GM12878 (cell line): ENCODE measurements around the gene NARF. TPM values are rescaled to one million over a fixed set of nuclear protein-coding genes. Genes with fewer than 3 reads are reported as not detected.

Experiments
- ATAC-seq: fragments of 200-7000 bp; cut with Tn5 transposase; 3 replicates; pipeline ENCODE4 v1.9.1; 2020; ENCODE audit warnings: mild to moderate bottlenecking, moderate library complexity
- BruUV-seq: library from RNA; stranded (reverse); fragments of 400-500 nt; replicated peaks from 2 replicates; lab custom pipeline; 2021; lab: Mats Ljungman, UMichigan
- CTCF ChIA-PET: fragments of 300-600 bp; sonication (Branson Sonifier 250); formaldehyde crosslinking; extraction: SDS; loops from one replicate; lab custom pipeline; 2021; ENCODE audit warnings: inconsistent platforms; lab: Yijun Ruan, JAX
- POLR2A ChIA-PET: fragments of 350-600 bp; formaldehyde crosslinking; extraction: SDS; loops from one replicate; lab custom pipeline; 2021; ENCODE audit warnings: inconsistent platforms; lab: Charles Lee
- RAD21 ChIA-PET: fragments of 300-600 bp; sonication (Branson Sonifier 250); formaldehyde crosslinking; loops from one replicate; lab custom pipeline; 2023; ENCODE audit warnings: antibody characterized with exemption; ENCODE audit not compliant: unreplicated experiment; lab: Charles Lee
- SMC1A ChIA-PET: fragments of 300-600 bp; sonication (Branson Sonifier 250); formaldehyde crosslinking; loops from one replicate; lab custom pipeline; 2023; ENCODE audit not compliant: unreplicated experiment, uncharacterized antibody; lab: Charles Lee
- DNase-seq: peaks from one replicate; pipeline ENCODE4 v3.0.0-alpha.2; 2011; ENCODE audit warnings: low read depth, low spot score
- FAIRE-seq: peaks from 3 replicates; lab custom pipeline; 2011; peaks lifted over from hg19 to GRCh38; lab: Jason Lieb, UNC
- H2AFZ ChIP-seq: 2 replicates; pipeline ENCODE4 v1.6.0; 2011; ENCODE audit warnings: low read depth, low read length, control low read depth; ENCODE audit not compliant: control insufficient read depth
- H3K27ac ChIP-seq: 2 replicates; pipeline ENCODE4 v1.5.1; 2011; ENCODE audit warnings: control low read depth; ENCODE audit not compliant: control insufficient read depth, insufficient read depth
- H3K27me3 ChIP-seq, 2 experiments: replicated peaks in 1 of 2; 2 replicates each; pipeline versions ENCODE4 v1.6.0 to v1.6.1; 2011; ENCODE audit warnings: low read length in 1 of 2; ENCODE audit not compliant: control insufficient read depth in 2 of 2, insufficient read depth in 2 of 2
- H3K36me3 ChIP-seq, 2 experiments: 2 replicates each; pipeline ENCODE4 v1.5.1; 2011; ENCODE audit warnings: low read length in 1 of 2; ENCODE audit not compliant: control insufficient read depth in 2 of 2, insufficient read depth in 2 of 2
- H3K4me1 ChIP-seq: 2 replicates; pipeline ENCODE4 v1.6.1; 2011; ENCODE audit warnings: mild to moderate bottlenecking, low read length, moderate library complexity, mixed read lengths; ENCODE audit not compliant: control insufficient read depth, insufficient read depth
- H3K4me2 ChIP-seq: 2 replicates; pipeline ENCODE4 v1.6.0; 2011; ENCODE audit warnings: control low read depth; ENCODE audit not compliant: control insufficient read depth, insufficient read depth
- H3K4me3 ChIP-seq: fragments of 200-600 bp; sonication (generic); 2 replicates; pipeline ENCODE4 v1.5.1; 2016
- H3K79me2 ChIP-seq: 2 replicates; pipeline ENCODE4 v1.6.0; 2011; ENCODE audit warnings: low read length; ENCODE audit not compliant: control insufficient read depth, insufficient read depth
- H3K9ac ChIP-seq: 2 replicates; pipeline ENCODE4 v1.8.0; 2011; ENCODE audit warnings: low read length, control low read depth, mixed read lengths; ENCODE audit not compliant: control insufficient read depth, insufficient read depth
- H3K9me3 ChIP-seq: replicated peaks from 3 replicates; pipeline ENCODE4 v1.5.1; 2011; ENCODE audit warnings: mild to moderate bottlenecking, low read length; ENCODE audit not compliant: control insufficient read depth, insufficient read depth
- H4K20me1 ChIP-seq: 2 replicates; pipeline ENCODE4 v1.6.0; 2011; ENCODE audit not compliant: control insufficient read depth, insufficient read depth
- BRCA1 ChIP-seq: IDR thresholded peaks from 2 replicates; pipeline ENCODE4 v1.6.1; 2011; ENCODE audit warnings: low read depth, low read length, improper control_type of control experiment
- CEBPB ChIP-seq, 2 experiments: fragments of 150-350 bp in 1 of 2; IDR thresholded peaks; 2 replicates each; pipeline ENCODE4 v1.6.1; 2012 to 2014; ENCODE audit warnings: low read depth in 2 of 2, low read length in 2 of 2, borderline replicate concordance in 1 of 2, inconsistent platforms in 1 of 2
- GATAD2B ChIP-seq: fragments of 450-650 bp; conservative IDR thresholded peaks from 2 replicates; pipeline ENCODE4 v1.6.1; 2017; ENCODE audit warnings: low read depth, mild to moderate bottlenecking, moderate library complexity
- POLR2AphosphoS5 ChIP-seq: IDR thresholded peaks from 2 replicates; pipeline ENCODE4 v1.6.1; 2011; ENCODE audit warnings: mild to moderate bottlenecking, low read length, inconsistent platforms
- RFX5 ChIP-seq: IDR thresholded peaks from 2 replicates; pipeline ENCODE4 v1.6.1; 2011; ENCODE audit warnings: low read depth, low read length, improper control_type of control experiment
- RUNX3 ChIP-seq: IDR thresholded peaks from 2 replicates; pipeline ENCODE4 v1.6.1; 2012; ENCODE audit warnings: low read length, inconsistent platforms
- SP1 ChIP-seq: IDR thresholded peaks from one replicate; pipeline ENCODE4 v1.6.1; 2011; ENCODE audit warnings: low read depth, low read length
- ZZZ3 ChIP-seq: IDR thresholded peaks from 2 replicates; pipeline ENCODE4 v1.6.1; 2011; ENCODE audit warnings: low read depth; ENCODE audit not compliant: control insufficient read depth, insufficient read length
- WGBS: methylation state at CpG from one replicate; pipeline ENCODE4 v1.1.6; 2016; ENCODE audit warnings: low lambda C conversion rate; ENCODE audit not compliant: insufficient replicate concordance, insufficient coverage; ENCODE audit errors: missing lambda C conversion rate; 5-methylcytosine and 5-hydroxymethylcytosine counted together
- in situ Hi-C: fragments of 300-500 bp; cut with MboI; formaldehyde crosslinking; loops from 9 replicates; pipeline ENCODE4 v1.14.3; 2018; ENCODE audit warnings: mixed read lengths
- intact Hi-C: fragments of 100-400 bp; cut with micrococcal nuclease; formaldehyde crosslinking; loops from one replicate; pipeline ENCODE4 v1.14.2; 2022; ENCODE audit not compliant: unreplicated experiment
- polyA plus RNA-seq, 11 experiments: library from polyadenylated mRNA; depleted of rRNA in 4 of 11; unstranded in 6 of 11; stranded (reverse) in 5 of 11; fragments of >200 nt; fragmentation: Nextera tagmentation in 4 of 11; fragmentation: Illumina TruSeq in 1 of 11; extraction: Ambion mirVana in 4 of 11; extraction: Trizol in 1 of 11; gene quantifications; 1 replicate in 1 of 11; 2 replicates in 10 of 11; pipeline versions ENCODE4 v1.2.1 to v1.2.3, GENCODE V29; 2011 to 2016; ENCODE audit warnings: inconsistent platforms in 2 of 11, missing spikeins in 2 of 11, low read depth in 1 of 11
- total RNA-seq, 4 experiments: library from RNA; depleted of rRNA in 3 of 4; stranded (reverse); fragments of >200 nt in 3 of 4; fragmentation: Illumina TruSeq in 1 of 4; extraction: Trizol in 1 of 4; gene quantifications; 2 replicates each; pipeline versions ENCODE4 v1.2.1 to v1.2.3, GENCODE V29; 2013 to 2021
- TF ChIP-seq, protein P1 (sequence below): fragments of 450-650 bp; IDR thresholded peaks from 2 replicates; pipeline ENCODE4 v1.6.1; 2017; ENCODE audit warnings: mild to moderate bottlenecking, moderate library complexity
- TF ChIP-seq, protein P2 (sequence below): fragments of 450-650 bp; IDR thresholded peaks from 2 replicates; pipeline ENCODE4 v1.6.1; 2017; ENCODE audit warnings: mild to moderate bottlenecking, moderate library complexity

Gene NARF
- total and polyA plus RNA-seq, 10 of the 15 experiments (the other 5 are each of a cell fraction or from before 2014, with no cell fraction given) = 16.7 to 126 (median 47.5) TPM

DNA sequence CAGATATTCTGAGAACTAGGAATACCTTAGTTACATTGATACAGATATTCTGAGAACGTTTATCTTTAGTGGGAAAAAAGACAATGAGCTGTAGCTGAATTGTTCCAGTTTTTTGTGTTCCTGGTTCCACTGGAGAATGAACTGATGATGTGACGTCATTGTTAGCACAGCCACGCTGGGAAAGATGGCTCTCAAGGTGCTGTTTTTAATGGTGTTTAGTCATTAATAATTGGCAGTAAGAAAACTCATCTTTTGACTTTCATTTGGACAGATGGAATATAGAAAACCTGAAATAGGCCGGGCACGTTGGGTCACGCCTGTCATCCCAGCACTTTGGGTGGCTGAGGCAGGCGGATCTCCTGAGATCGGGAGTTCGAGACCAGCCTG is 71.4 kb downstream of the NARF start:
- Histone ChIP-seq H2AFZ (no peak overlapping the region), H3K79me2 (peaks cover 87% of the 10 kb centered on the region), H3K4me2 (no peak overlapping the region), H3K9ac (no peak overlapping the region), H3K36me3 (peaks cover 0 to 6% of the 10 kb centered on the region in 2 experiments; a peak in 2 of 4 replicates), H3K27ac (no peak overlapping the region), H3K9me3 (no peaks in the 10 kb centered on the region), H4K20me1 (peaks cover 10% of the 10 kb centered on the region), H3K4me3 (no peak overlapping the region), H3K4me1 (peaks cover 22% of the 10 kb centered on the region), H3K27me3 (no peaks in the 10 kb centered on the region)
- RAD21 ChIA-PET = interaction anchor here (0.7 to 2.1 kb wide), 5 partner anchors 10 to 508 kb away, joined by 3 to 5 read pairs (median 4); partner anchors contain the start of gene FOXK2
- in situ Hi-C loops (no loop called here), intact Hi-C loops (no loop called here)
- WGBS = 84% methylated on average over 9 of the region's 9 CpGs
- BruUV-seq = no TSS peak
- DNase-seq (no peak), ATAC-seq (no peak), FAIRE-seq (no peak)
- SMC1A ChIA-PET = interaction anchor here (1.0 to 2.3 kb wide), 6 partner anchors 9 to 31 kb away, joined by 3 to 9 read pairs (median 4); no protein-coding TSS in a partner anchor
- POLR2A ChIA-PET = interaction anchor here (0.6 to 1.4 kb wide), 5 partner anchors 10 to 668 kb away, joined by 3 to 7 read pairs (median 4); partner anchors contain the start of gene FOXK2
- CTCF ChIA-PET = interaction anchor here (0.8 to 2.7 kb wide), 8 partner anchors 9 to 111 kb away, joined by 3 to 10 read pairs (median 4); no protein-coding TSS in a partner anchor
- TF ChIP-seq POLR2AphosphoS5 (no peak), RUNX3 (no peak), CEBPB (IDR thresholded peaks at IDR 0.05; ENCODE audit: borderline replicate concordance in 1 of 2, low read depth in 2 of 2, low read length in 2 of 2) (no peak), RFX5 (no peak), SP1 (no peak), ZZZ3 (no peak), GATAD2B (no peak), BRCA1 (no peak)
- TF ChIP-seq, protein P1, sequence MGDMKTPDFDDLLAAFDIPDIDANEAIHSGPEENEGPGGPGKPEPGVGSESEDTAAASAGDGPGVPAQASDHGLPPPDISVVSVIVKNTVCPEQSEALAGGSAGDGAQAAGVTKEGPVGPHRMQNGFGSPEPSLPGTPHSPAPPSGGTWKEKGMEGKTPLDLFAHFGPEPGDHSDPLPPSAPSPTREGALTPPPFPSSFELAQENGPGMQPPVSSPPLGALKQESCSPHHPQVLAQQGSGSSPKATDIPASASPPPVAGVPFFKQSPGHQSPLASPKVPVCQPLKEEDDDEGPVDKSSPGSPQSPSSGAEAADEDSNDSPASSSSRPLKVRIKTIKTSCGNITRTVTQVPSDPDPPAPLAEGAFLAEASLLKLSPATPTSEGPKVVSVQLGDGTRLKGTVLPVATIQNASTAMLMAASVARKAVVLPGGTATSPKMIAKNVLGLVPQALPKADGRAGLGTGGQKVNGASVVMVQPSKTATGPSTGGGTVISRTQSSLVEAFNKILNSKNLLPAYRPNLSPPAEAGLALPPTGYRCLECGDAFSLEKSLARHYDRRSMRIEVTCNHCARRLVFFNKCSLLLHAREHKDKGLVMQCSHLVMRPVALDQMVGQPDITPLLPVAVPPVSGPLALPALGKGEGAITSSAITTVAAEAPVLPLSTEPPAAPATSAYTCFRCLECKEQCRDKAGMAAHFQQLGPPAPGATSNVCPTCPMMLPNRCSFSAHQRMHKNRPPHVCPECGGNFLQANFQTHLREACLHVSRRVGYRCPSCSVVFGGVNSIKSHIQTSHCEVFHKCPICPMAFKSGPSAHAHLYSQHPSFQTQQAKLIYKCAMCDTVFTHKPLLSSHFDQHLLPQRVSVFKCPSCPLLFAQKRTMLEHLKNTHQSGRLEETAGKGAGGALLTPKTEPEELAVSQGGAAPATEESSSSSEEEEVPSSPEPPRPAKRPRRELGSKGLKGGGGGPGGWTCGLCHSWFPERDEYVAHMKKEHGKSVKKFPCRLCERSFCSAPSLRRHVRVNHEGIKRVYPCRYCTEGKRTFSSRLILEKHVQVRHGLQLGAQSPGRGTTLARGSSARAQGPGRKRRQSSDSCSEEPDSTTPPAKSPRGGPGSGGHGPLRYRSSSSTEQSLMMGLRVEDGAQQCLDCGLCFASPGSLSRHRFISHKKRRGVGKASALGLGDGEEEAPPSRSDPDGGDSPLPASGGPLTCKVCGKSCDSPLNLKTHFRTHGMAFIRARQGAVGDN = no peak
- TF ChIP-seq, protein P2, sequence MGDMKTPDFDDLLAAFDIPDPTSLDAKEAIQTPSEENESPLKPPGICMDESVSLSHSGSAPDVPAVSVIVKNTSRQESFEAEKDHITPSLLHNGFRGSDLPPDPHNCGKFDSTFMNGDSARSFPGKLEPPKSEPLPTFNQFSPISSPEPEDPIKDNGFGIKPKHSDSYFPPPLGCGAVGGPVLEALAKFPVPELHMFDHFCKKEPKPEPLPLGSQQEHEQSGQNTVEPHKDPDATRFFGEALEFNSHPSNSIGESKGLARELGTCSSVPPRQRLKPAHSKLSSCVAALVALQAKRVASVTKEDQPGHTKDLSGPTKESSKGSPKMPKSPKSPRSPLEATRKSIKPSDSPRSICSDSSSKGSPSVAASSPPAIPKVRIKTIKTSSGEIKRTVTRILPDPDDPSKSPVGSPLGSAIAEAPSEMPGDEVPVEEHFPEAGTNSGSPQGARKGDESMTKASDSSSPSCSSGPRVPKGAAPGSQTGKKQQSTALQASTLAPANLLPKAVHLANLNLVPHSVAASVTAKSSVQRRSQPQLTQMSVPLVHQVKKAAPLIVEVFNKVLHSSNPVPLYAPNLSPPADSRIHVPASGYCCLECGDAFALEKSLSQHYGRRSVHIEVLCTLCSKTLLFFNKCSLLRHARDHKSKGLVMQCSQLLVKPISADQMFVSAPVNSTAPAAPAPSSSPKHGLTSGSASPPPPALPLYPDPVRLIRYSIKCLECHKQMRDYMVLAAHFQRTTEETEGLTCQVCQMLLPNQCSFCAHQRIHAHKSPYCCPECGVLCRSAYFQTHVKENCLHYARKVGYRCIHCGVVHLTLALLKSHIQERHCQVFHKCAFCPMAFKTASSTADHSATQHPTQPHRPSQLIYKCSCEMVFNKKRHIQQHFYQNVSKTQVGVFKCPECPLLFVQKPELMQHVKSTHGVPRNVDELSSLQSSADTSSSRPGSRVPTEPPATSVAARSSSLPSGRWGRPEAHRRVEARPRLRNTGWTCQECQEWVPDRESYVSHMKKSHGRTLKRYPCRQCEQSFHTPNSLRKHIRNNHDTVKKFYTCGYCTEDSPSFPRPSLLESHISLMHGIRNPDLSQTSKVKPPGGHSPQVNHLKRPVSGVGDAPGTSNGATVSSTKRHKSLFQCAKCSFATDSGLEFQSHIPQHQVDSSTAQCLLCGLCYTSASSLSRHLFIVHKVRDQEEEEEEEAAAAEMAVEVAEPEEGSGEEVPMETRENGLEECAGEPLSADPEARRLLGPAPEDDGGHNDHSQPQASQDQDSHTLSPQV = no peak
